ENCODE measurements around the gene QKI.
A peak's percentile ranks its signal among the peaks of the same experiment; 100 is the strongest.
"Not testable (repeated sequence)": the region's sequence is repeated elsewhere in the genome, so short reads cannot be mapped to it uniquely, and the experiment has no call there.

The QKI gene

DNA sequence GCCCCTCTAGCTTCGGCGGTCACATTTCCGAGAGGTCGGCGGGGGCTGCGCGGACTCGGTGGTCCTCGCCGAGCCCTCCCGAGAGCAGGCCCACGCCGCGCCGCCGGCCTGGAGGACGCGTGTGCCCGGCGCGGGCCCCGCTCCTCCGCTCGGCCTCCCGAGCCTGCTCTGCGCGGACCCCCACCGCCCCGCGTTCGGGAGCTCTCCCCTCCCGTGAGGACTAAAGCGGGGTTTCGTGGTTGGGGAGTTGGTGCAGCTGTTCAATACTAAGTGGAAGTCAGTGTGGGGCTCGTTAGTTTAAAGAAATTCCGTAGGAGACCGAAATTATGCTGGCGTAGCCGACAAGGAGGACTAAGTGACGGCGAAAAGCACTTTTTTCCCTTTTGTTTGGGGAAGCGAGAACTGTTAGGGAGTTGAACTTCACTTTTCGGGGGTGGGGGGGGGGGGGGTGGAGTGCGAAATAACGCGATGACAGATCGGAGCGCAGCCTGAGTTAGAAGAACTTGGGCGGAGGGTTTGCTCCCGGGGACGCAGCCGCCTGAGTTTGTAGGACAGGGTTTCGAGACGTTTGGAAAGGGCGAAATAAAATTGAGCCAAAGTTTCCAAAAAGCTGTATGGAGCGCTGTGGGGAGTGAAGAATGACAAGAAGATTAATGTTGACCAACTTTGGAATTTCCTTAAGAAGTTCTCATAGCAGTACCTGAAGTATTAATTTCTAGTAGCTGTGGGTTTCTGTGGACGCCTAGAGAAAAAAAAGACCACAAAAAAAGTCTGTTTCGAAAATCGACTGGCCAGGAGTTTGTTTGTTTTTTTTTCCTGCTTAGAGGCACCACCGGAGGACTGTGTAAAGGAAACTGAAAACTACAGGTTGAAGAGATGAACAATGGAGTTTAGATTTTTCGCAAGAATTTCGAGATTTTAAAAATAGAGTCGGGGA lies 1.4 kb downstream of the QKI start:
- DNase-seq, result peak; percentile 35

DNA sequence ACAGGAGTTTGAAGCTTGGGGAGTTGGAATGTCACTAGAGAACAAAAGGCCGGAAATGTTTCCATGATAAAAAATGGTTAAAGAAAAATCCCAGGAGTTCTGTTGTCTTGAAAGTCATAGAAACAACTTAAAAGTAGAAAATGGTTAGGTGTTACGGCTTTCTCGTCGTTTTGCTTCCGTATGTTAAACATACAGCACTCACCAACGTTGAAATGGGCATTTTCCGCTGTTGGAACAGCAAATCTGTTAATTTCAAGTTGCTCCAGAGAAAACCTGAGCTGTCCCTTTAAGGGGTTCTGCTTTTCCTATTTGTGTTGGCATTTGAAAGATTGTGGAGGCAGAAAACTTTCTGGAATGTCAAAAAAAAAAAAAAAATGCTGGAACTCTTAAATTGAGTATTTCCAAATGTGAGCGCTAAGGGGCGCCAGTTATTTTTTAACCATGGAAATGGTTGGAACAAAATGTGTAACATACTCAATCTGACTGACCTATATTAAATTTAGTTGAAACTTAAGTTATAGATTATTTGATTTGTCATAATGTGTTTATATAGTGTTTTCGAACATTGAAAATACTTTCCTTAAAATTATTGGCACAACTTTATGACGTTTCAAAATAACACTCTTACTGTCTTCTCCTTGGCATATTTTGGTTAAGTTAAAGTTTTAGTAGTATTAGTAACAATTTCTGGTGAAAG lies 2.2 kb downstream of the QKI start:
- DNase-seq, result peak; percentile 36

DNA sequence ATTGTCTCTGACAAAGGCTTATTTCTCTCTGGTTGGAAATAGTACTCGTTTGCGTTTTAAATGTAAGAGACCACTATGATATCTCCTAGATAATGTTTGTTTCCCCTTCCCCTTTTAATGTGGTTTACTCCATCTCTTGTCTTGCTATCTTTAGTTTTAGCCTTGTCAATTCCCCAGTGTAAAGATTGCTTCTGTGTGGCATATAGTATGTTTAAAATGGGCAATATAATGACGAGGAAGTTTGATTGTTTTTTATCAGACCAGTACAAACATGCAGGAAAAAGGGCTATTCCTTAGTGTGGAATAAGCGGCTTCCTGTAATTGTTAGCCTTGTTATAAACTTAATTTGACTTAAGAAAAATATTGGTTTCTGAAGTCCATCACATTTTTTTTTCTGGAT lies 3.1 kb downstream of the QKI start:
- DNase-seq, result no peak

DNA sequence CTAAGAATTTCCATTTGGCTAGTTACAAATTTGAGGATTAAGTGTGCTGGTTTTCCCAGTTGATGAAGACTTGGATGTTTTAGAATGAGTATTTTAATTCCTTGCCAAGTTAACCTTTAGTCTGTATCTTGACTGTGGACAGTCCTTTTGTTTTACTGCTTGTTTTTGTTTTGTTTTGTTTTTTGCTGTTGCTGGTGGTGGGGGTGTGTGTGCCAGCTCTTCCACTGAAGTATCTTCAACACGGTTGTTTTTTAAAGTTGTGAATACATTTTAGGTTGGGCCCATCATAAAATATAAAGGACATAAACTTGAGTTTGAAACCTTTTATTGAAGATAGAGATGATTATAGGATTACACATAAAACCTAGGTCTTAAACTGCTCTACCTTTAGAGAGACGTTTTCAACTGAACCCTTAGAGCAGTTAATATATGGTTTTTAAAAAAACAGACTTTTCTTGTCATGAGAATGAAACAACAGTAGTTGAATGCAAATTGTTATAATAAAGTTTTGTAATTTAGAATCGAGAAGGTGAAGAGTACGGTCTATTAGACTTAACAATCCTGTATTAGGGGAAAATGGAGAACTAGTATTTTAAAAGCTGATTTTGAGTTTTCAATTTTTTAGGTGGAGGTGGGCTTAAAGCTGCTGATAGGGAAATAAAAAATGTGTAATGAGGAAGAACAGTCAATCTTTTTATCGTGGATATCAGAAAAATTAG lies 4.0 kb downstream of the QKI start:
- no peak for DNase-seq

DNA sequence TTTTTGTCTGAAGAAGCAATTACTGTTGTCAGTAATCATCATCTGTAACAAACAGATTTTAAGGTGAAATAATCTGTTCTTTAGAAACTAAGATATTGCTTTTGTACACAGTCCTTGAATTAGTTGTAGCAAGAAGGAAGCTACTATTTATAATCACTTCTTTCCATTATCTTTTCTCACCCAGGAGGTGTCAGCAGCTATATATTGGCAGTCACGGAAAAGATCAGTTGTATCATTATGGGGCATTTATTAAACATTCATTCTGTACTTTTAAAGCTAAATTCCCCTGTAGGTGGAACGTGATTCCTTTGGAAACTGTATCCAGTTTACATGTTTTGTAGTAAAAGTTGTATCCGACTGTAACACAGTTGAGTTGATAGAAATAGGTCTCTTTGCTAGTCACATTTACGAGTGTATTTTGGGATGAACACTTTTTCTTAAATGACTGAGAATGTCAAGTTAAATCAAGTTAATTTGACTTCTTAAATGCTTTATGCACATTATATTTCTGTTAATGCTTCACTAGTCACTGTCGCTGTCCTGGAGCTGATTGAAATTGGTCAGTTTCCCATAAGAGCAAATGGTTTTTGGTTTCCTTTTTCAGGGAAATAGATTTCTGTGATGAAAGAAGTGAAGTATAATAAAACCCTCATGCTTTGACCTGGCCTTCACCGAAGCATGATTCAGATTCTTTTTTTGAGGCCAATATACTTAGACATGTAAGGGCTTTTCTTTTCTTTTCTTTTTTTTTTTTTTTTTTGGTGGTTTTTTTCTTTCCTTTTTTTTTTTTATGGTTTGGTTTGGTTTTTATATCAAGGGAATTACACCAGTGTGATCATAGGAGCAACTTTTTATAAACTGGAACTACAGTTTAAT lies 5.1 kb downstream of the QKI start:
- no peak for DNase-seq

DNA sequence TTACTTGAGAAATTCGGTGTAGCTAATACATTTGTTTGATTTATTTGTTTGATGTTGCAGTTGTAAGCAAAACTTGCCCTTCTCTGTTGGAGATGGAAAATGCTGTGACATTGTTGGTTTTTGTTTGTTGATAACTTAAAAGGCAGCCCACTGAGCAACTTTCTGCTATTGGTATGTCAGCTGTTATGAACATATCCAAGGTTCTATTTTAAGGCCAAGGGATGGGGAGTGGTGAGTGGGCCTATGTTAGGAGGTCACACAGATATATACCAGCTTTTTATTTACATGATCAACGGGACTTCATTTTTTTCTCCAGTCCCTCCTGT lies 5.7 kb downstream of the QKI start:
- DNase-seq, result no peak

DNA sequence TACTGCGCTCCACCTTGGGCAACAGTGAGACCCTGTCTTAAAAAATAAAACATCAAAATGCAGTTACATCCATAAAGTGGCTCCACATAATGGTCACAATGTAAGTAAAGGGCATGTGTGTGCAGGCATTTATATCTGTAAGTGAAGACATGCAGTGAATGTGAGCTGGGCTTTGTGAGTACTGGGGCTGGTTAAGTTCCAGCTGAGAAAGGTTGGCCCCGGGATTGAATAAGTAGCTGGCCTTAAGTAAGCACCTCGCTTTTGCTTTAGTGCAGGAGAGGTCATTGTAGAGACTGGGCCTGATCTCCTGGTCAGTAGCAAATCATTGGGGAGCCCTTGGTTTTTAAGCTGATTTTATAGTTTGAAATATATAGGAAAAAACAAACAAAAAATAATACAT lies 8.0 kb downstream of the QKI start:
- no peak for DNase-seq

DNA sequence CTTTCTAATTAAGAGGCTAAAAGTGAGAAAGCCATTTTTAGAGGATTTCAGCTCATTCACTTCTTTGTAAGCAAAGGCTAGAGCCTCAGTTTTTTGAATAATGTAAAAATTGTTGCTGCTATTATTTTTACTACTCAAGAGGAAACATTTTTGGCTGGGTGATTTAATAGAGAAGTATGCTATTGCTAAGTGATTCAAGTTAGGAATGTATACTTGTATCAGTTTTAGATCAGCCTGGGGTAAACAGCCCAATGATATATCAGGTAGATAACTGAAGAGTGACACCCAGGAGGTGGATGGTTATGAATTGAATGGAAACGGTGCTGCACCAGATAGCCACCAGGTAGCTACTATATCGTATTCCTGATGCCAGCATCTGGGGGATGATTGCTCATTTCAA lies 9.2 kb downstream of the QKI start:
- DNase-seq, result no peak

DNA sequence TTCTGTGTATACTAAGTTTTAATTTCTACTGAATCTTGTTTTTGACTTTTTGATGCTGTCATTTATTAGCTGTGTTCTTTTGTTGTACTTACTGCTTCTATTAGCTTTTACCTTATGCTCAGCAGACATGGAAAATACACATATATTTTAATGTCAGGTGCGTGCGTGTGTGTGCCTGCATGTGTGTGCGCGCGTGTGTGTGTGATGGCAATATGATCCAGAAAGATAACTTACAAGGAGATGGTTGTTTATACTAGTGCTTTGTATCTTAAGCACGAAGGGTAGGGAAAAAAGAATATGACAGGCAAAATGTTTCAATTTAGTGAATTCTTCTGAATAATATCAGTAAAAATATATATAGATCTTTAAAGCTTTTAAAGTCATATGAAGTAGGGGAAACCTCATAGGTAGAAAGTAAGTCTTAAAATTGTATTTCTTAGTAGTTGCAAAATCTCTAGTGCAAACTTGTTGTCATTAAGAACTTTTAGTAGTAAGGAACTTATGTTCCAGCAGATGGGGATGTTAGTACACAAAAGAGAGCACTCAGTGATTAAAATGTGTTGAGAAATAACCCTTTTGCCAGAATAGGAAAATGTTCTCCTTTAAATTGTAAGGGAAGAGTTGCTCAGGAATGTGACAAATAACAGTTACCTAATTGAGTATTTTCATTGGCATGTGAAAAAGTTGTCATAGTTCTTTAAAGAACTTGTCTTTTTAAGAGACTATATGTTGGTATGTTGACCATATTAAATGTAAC lies 13.2 kb downstream of the QKI start:
- DNase-seq, result peak; percentile 13

DNA sequence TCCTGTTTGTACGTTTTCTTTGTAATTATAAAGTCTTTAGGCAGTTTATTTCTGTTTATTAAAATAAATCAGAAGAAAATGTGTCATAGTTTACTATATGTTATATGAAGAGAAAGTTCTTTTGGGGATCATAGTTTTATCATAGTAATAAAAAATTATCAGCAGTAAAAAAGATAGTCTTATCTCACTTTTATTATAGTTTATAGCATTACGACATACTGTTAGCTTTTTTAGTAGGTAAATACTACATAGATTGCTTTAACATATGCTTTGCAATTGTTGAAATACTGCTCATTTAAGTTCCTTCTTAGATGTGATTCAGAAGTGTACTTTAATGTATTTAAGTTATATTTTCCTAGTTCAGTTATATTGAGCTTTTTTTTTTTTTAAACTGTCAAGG lies 13.9 kb downstream of the QKI start:
- DNase-seq, result no peak

DNA sequence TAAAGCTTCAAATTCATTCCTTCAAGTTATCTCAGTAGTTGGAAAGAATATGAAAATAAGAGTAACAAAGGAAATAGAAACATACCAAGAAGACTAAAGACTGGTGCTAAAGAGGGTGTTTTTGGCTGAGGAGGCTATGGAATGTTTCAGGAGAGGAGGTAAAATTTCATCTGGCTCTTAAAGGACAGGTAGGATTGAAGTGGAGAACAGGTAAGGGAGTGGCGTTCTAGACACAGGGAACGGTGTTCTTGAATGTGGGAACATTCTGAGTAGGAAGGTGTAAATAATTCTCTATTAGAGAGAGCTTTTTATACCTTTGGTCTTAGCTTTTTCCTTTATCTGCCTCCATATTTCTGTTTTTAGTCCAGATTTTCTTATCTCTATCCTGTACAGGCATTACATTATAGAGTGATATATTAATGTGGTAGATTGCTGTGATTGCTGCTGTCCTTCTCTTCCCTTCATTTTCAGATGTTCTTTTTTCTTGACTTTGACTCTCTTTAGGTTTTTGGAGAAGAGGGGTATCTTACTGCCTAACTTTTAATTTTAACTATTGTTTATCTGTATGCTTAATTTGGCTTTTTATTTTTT lies 15.4 kb downstream of the QKI start:
- no peak for DNase-seq

DNA sequence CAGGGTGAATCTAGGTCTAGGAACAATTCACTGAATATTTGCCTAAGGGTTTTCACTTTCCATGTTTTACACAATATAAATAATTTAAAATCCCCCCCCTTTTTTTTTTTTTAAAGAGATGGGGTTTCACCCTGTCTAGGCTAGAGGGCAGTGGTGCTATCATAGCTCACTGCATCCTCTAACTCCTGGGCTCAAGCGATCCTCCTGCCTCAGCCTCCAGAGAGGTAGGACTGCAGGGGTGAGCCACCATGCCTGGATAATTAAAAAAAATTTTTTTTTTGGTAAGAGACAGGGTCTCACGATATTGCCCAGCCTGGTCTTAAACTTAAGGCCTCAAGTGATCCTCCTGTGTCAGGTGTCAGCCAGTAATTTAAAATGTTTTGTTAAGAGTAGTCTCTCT lies 17.8 kb downstream of the QKI start:
- DNase-seq, result no peak

DNA sequence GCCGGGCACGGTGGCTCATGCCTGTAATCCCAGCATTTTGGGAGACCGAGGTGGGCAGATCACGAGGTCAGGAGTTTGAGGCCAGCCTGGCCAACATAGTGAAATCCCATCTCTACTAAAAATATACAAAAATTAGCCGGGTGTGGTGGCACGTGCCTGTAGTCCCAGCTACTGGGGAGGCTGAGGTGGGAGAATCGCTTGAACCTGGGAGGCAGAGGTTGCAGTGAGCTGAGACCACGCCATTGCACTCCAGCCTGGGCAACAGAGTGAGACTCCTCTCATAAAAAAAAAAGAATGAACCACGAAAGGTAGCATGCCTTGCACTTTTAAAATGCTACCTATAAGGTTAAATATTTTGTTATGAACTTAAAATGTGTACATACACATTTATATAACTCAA lies 19.0 kb downstream of the QKI start:
- not testable (repeated sequence) for DNase-seq

DNA sequence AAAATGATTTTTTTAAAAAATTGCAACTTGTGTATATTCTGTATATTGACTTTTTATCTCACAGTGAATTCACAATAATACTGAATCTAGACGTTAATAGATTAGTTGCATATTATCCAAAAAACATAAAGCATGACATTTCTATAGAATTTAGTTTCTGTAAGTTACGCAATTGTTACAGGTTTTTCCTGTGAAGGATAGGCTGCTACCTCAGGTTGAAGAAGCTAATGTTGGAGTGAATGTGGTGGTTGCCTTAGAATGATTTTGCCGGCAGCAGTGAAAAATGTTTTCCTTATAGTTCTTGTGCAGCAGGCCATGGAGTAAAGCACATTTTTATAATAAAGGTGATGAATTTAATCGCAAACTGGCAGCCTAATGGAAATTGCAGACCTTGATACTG lies 20.5 kb downstream of the QKI start:
- DNase-seq, result no peak

DNA sequence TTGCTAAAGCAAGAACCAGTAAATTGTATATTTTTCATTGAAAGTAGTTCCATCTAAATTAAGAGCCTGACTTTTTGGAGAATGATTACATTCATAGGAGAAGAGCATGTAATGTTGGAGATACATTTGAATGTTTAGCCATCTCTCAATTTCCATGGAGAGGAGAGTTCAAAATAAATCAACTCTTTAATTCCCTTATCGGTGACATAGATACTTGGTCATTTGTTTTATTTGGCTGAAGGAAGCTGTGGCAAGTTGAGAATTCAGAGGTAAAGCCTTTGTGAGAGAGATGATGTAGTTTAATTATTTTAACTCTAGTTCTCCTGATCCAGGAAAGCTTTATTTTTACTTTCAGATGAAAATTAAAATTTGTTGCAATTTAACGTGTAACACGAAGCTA lies 22.3 kb downstream of the QKI start:
- no peak for DNase-seq

DNA sequence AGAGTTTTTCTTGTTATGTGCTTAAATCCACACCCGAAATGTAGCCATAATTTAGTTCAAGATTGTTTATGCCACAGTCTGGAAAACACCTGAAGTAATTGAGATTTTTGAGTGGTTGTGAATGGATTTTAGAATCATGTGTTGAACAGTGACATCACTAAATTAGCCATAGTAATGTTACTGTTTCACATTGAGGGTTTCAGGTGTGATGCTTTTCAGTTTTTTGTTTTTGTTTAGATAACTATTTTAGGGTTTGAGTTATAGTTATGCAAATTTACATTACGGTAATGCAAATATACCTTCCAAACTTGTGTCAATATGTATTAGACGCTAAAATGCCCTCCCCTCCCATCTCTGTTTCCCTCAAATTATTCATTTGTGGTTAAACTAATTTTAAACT lies 22.9 kb downstream of the QKI start:
- no peak for DNase-seq

DNA sequence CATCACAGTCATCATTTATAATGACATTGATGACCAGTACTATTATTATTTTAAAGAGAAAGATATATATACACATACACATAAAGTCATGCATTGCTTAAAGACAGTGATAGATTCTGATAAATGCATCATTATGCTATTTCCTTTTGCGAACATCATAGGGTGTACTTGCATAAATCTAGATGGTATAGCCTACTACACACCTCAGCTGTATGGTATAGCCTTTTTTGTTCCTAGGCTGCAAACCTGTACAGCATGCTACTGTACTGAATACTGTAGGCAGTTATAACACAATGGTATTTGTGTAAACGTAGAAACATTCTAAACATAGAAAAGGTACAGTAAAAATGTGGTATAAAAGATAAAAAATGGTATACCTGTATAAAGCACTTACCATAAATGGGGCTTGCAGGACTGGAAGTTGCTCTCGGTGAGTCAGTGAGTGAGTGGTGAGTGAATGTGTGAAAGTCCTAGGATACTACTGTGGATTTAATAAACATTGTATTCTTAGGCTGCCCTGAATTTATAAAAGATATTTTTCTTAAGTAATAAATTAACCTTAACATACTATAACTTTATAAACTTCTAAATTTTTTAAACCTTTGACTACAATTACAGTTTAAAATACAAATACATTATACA lies 23.9 kb downstream of the QKI start:
- DNase-seq, result no peak

DNA sequence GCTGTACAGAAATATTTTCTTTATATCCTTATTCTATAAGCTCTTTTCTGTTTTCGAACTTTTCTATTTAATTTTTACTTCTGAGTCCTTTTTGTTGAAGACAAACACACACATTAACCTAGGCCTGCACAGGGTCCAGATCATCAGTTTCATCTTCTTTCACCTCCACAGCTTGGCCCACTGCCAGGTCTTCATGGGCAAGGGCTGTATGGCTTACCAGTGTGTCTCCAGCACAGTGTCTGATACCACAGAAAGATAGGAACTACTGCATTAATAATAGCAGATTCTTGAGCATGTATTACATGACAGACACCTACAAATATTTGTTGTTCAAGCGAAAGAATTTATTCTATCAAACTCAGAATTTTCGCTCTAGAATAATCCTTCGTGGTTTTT lies 24.4 kb downstream of the QKI start:
- DNase-seq, result no peak

DNA sequence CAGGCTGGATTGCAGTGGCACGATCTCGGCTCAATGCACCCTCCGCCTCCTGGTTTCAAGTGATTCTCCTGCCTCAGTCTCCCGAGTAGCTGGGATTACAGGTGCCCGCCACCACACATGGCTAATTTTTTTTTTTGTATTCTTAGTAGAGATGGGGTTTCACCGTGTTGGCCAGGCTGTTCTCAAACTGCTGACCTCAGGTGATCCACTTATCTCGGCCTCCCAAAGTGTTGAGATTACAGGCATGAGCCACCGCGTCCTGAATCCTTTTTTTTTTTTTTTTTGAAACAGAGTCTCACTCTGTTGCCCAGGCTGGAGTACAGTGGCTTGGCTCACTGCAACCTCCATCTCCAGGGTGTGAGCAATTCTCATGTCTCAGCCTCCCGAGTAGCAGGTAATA lies 24.9 kb downstream of the QKI start:
- not testable (repeated sequence) for DNase-seq

DNA sequence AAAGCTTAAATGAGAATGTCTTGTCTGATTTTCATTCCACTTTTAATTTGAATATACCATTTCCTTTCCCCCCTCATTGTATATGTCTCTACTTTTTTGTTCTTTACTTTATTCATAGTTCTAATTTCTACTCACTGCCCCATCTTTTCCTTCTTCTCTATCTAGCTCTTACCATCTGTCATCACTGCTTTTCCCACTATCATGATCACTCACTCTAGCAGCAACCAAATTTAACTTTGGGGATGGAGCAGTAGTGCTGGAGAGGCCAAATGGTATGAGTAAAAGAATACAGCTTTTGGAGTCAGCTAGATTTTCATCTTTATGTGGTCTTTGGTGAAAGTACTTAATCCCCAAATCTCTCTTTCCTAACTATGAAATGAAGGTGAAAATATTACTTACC lies 25.5 kb downstream of the QKI start:
- no peak for DNase-seq

DNA sequence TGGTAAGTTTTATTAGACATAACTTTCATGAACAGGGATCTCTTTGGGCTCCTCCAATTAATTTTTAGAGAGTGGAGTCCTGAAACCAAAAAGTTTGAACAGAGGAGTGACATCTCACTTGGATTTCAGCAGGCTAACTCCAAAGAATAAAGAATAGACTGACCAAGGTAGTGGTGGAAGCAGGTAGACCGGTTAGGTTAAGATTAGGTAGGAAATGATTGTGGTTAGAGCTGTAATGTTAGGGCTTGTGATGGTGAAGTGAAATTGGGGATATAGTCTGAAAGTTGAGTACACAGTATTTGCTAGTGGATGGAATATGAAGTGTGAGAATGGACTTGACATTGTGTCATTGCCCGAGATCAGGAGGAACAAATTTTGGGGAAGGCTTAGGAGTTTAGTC lies 27.8 kb downstream of the QKI start:
- DNase-seq, result no peak

Data from central memory CD4-positive, alpha-beta T cell (primary cell).